Vagina (tissue), 2 donors: ENCODE measurements around the gene CD81. TPM values are rescaled to one million over a fixed set of nuclear protein-coding genes. Genes with fewer than 3 reads are reported as not detected.

Experiments used
- DNase-seq, 2 donors: peaks; one replicate each; pipeline ENCODE4 v3.0.0-alpha.2; 2017; ENCODE audit errors: extremely low spot score in 2 of 2
- H3K27ac ChIP-seq: fragments of 200-600 bp; sonication (generic); one replicate; pipeline ENCODE4 v1.5.1; 2019
- H3K27me3 ChIP-seq: fragments of 200-600 bp; sonication (generic); one replicate; pipeline ENCODE4 v1.5.1; 2019
- H3K36me3 ChIP-seq, 2 donors: fragments of 200-600 bp; sonication (generic); one replicate each; pipeline ENCODE4 v1.5.1; 2017 to 2019
- H3K4me1 ChIP-seq: fragments of 200-600 bp; sonication (generic); one replicate; pipeline ENCODE4 v1.5.1; 2019
- H3K4me3 ChIP-seq, 2 donors: fragments of 200-600 bp; sonication (generic); 1 replicate in 1 of 2; 2 replicates in 1 of 2; pipeline ENCODE4 v1.5.1; 2016 to 2019
- H3K9me3 ChIP-seq: fragments of 200-600 bp; sonication (generic); one replicate; pipeline ENCODE4 v1.5.1; 2019
- POLR2A ChIP-seq, 2 donors: fragments of 450-650 bp; IDR thresholded peaks; one replicate each; pipeline ENCODE4 v1.6.1; 2017; ENCODE audit warnings: antibody characterized with exemption in 2 of 2, mild to moderate bottlenecking in 2 of 2, moderate library complexity in 2 of 2
- POLR2AphosphoS5 ChIP-seq, 2 donors: sonication (generic); formaldehyde crosslinking; IDR thresholded peaks; one replicate each; pipeline ENCODE4 v1.9.0; 2017; ENCODE audit warnings: antibody characterized with exemption in 2 of 2, mild to moderate bottlenecking in 2 of 2, low read depth in 1 of 2; ENCODE audit not compliant: insufficient read depth in 1 of 2
- intact Hi-C: fragments of 100-400 bp; cut with DNase I; formaldehyde crosslinking; loops from one replicate; pipeline ENCODE4 v1.15.1; 2023
- total RNA-seq: library from RNA; depleted of rRNA; stranded (reverse); fragments of >200 nt; gene quantifications from one replicate; pipeline ENCODE4 v1.2.3, GENCODE V29; 2016
- TF ChIP-seq, protein P1 (sequence below), 3 experiments: fragments of 450-650 bp in 2 of 3; fragments of 200-600 bp in 1 of 3; sonication (generic) in 1 of 3; IDR thresholded peaks; one replicate each; pipeline ENCODE4 v1.5.1; 2017 to 2019; ENCODE audit warnings: antibody characterized with exemption in 3 of 3, mild to moderate bottlenecking in 2 of 3, moderate library complexity in 2 of 3

The CD81 gene
- total RNA-seq, 1 donor from 2014 or later, result 526 TPM

DNA sequence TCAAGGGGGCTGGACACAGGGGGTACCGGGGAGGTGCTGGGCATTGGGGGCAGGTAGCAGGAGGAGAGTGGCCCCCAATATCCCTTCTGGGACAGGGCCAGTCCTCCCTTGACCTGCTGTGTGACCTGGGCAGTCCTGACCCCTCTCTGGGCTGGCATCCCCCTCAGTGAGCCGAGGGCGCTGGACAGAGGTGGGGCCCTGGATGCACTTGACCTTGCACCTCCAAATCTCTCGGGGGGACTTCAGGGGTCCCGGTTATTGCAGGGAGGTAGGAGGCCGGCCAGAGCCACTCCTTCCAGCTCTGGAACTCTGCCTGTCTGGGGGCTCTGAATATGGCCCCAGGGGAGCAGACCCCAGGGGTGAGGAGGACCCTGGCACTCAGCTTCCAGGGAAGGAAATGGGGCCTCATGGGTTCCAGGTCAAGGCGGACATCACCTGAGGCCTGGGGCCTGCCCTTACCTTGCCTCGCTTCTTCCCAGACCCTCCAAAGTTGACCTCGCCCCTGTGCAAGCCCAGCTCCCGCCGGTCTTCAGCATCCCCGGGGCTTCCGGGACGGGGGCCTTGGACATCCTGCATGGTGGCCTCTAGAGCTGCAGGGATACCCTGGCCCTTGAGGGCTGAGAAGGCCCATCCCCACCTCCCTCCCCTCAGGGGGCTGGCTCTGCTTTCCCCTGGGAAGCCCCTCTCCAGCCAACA lies 45.5 kb downstream of the CD81 start:
- intact Hi-C loops, result loop anchor here (2.0 to 10.0 kb wide), 2 partner anchors 224 to 472 kb away; no protein-coding TSS in a partner anchor
- Histone ChIP-seq H3K27me3 (no peaks in the 10 kb centered on the region), H3K27ac (no peak overlapping the region), H3K4me3 (no peak overlapping the region), H3K9me3 (no peaks in the 10 kb centered on the region), H3K4me1 (peaks cover 15% of the 10 kb centered on the region), H3K36me3 (no peaks in the 10 kb centered on the region)
- no peak for TF ChIP-seq POLR2AphosphoS5 (IDR thresholded peaks at IDR 0.05; ENCODE audit: insufficient read depth in 1 of 2, low read depth in 1 of 2)
- no peak for TF ChIP-seq POLR2A (IDR thresholded peaks at IDR 0.05)
- TF ChIP-seq, protein P1, sequence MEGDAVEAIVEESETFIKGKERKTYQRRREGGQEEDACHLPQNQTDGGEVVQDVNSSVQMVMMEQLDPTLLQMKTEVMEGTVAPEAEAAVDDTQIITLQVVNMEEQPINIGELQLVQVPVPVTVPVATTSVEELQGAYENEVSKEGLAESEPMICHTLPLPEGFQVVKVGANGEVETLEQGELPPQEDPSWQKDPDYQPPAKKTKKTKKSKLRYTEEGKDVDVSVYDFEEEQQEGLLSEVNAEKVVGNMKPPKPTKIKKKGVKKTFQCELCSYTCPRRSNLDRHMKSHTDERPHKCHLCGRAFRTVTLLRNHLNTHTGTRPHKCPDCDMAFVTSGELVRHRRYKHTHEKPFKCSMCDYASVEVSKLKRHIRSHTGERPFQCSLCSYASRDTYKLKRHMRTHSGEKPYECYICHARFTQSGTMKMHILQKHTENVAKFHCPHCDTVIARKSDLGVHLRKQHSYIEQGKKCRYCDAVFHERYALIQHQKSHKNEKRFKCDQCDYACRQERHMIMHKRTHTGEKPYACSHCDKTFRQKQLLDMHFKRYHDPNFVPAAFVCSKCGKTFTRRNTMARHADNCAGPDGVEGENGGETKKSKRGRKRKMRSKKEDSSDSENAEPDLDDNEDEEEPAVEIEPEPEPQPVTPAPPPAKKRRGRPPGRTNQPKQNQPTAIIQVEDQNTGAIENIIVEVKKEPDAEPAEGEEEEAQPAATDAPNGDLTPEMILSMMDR (IDR thresholded peaks at IDR 0.05), result no peak
- DNase-seq, result no peak

DNA sequence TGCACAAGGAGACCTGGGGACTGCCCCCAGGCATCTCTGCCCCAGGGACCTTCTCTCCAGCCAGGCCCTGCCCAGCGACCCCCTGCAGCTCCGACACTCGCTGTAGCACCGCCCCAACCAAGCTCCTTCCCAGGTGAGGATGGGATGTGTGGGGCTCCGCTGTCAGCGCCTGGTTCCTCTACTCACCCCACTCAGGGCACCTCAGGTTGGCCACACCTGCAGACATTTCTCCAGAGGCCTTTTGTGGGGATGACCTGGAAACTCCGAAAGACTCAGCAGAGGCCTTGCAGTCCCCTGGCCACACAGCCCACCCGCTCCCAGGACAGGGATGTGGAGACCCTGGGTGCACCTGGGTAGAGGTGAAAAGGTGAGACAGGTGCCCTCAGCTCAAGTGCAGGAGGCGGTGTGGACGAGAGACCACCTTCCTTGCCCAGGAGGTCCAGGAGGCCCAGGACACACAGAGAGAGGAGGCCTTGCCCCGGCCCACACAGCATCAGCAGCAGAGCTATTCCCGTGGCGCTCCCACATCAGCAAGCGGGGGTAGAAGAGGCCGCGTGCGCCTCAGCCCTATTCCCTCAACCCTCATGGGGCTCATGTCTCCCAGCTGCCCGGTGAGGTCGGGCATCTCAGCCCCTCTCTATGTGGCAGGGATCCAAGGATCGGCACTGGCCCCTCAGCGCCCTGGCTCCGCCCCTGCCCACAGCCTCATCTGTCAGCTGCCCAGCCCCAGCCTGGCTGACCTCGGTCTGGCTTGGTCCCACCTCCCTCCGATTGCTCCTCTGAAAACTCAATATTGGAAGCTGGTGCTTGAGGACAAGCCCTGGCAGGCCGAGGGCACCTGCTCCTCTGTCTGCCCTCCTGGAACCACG lies 46.3 kb downstream of the CD81 start:
- DNase-seq, result no peak
- intact Hi-C loops, result loop anchor here (2.0 to 10.0 kb wide), 2 partner anchors 225 to 471 kb away; no protein-coding TSS in a partner anchor
- TF ChIP-seq, protein P1 (IDR thresholded peaks at IDR 0.05), result no peak
- TF ChIP-seq POLR2AphosphoS5 (IDR thresholded peaks at IDR 0.05; ENCODE audit: insufficient read depth in 1 of 2, low read depth in 1 of 2), result no peak
- TF ChIP-seq POLR2A (IDR thresholded peaks at IDR 0.05), result no peak
- Histone ChIP-seq H3K9me3 (no peaks in the 10 kb centered on the region), H3K4me1 (peaks cover 15% of the 10 kb centered on the region), H3K36me3 (no peaks in the 10 kb centered on the region), H3K27me3 (no peaks in the 10 kb centered on the region), H3K4me3 (no peak overlapping the region), H3K27ac (no peak overlapping the region)

DNA sequence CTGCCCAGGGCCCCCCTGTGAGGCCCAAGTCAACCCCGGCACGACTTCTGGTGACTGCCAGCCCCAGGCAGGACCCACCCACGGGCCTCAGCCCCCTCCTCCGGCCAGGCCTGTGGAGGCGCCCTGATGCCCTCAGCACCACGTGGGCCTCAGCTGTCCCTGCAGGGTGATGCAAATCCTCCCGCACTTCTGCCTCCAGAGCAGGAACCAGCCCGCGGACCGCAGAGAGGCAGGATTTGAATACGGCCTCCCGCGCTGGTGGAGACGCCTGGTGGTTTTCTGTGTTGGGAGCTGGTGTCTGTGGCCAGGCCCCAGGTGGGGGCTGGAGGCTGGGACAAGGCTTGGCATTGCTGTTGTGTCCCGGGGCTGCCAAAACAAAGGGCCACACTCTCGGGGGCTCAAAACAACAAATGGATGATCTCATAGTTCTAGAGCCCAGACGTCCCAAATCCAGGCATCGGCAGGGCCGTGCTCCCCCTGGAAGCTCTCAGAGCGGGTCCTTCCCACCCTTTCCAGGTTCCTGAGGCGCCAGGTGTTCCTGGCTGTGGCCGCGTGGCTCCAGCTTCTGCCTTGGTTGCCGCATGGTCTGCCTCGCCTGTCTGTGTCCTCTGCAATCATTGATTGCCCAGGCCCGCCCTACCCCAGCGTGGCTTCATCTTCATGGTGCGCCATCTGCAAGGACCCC lies 47.8 kb downstream of the CD81 start:
- no peak overlapping the region for H3K4me3 ChIP-seq
- H3K27ac ChIP-seq, result no peak overlapping the region
- TF ChIP-seq, protein P1 (IDR thresholded peaks at IDR 0.05), result no peak
- TF ChIP-seq POLR2A (IDR thresholded peaks at IDR 0.05) (no peak), POLR2AphosphoS5 (IDR thresholded peaks at IDR 0.05; ENCODE audit: insufficient read depth in 1 of 2, low read depth in 1 of 2) (no peak)
- peaks cover 11% of the 10 kb centered on the region for H3K4me1 ChIP-seq
- H3K9me3 ChIP-seq, result no peaks in the 10 kb centered on the region
- DNase-seq, result no peak
- intact Hi-C loops, result loop anchor here (5.0 to 10.0 kb wide), 2 partner anchors 102 to 470 kb away; no protein-coding TSS in a partner anchor
- no peaks in the 10 kb centered on the region for H3K36me3 ChIP-seq
- H3K27me3 ChIP-seq, result no peaks in the 10 kb centered on the region

DNA sequence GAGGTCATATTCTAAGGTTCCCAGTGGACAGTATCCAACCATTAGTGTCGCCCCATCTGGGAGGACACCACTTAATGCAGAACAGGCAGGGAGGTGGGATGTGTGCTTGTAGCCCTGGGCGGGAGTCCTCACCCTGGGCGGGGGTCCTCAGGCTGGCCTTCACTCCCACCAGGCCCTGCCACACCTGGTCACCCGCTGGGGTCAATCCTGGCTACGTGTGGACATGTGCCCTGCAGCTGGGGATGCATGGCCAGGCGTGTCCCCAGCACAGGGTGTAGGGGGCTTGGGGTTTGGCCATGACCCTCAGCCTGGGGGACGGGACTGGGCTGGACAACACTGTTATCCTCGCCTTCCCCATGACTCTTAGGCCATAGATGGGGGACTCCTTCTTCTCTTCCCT lies 48.4 kb downstream of the CD81 start:
- intact Hi-C loops, result loop anchor here (5.0 to 10.0 kb wide), 2 partner anchors 102 to 469 kb away; no protein-coding TSS in a partner anchor
- no peak overlapping the region for H3K27ac ChIP-seq

More for the DNA sequence above, 48.4 kb downstream of the CD81 start:
- H3K36me3 ChIP-seq, result no peaks in the 10 kb centered on the region
- no peak overlapping the region for H3K4me3 ChIP-seq
- H3K4me1 ChIP-seq, result peaks cover 5% of the 10 kb centered on the region
- H3K27me3 ChIP-seq, result no peaks in the 10 kb centered on the region
- TF ChIP-seq POLR2AphosphoS5 (IDR thresholded peaks at IDR 0.05; ENCODE audit: insufficient read depth in 1 of 2, low read depth in 1 of 2) (no peak), POLR2A (IDR thresholded peaks at IDR 0.05) (no peak)
- TF ChIP-seq, protein P1 (IDR thresholded peaks at IDR 0.05), result no peak
- no peak for DNase-seq
- H3K9me3 ChIP-seq, result no peaks in the 10 kb centered on the region
